ENCODE results near the gene CFAP77.

CFAP77 gene

DNA sequence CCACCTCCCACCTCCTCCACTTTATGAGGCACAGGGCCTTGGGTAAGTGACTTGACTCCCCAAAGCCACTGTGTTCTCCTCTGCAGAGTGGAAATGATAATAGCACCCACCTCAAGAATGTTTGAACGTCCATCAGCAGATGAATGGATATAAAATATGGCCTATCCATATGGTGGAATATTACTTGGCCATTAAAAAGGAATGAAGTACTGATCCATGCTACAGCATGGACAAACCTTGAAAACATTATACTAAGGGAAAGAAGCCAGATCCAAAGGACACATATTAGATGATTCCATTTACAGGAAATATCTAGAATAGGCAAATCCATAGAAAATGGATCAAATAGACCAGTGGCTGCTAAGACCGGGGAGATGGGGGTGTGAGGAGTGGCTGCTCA, 50.2 kb downstream of the CFAP77 start:
- Histone ChIP-seq H3K27me3 (ENCODE audit: insufficient read depth, low read length) (no peaks in the 10 kb centered on the region), H3K79me1 (ENCODE audit: low read length) (no peaks in the 10 kb centered on the region), H3K18ac (ENCODE audit: low read length) (no peak overlapping the region), H3K9me3 (ENCODE audit: insufficient read depth, low read depth, low read length) (peaks cover 3% of the 10 kb centered on the region), H3K9ac (ENCODE audit: low read length) (no peak overlapping the region), H2BK12ac (ENCODE audit: low read length) (no peak overlapping the region), H3K27ac (ENCODE audit: low read depth, low read length) (no peak overlapping the region), H3K4me1 (ENCODE audit: control insufficient read depth in 1 of 2, insufficient read depth in 2 of 2, low read length in 2 of 2) (no peaks in the 10 kb centered on the region), H2BK120ac (ENCODE audit: insufficient read depth, low read length, poor library complexity) (no peak overlapping the region), H3K79me2 (ENCODE audit: control insufficient read depth, insufficient read depth, low read length, poor library complexity) (no peaks in the 10 kb centered on the region), H3K23ac (ENCODE audit: low read length) (no peak overlapping the region), H3K36me3 (ENCODE audit: control insufficient read depth in 1 of 2, insufficient read depth in 2 of 2, low read length in 2 of 2) (no peaks in the 10 kb centered on the region), H3K4me2 (ENCODE audit: low read length) (no peak overlapping the region), H2AFZ (ENCODE audit: insufficient read depth, low read length, poor library complexity) (no peak overlapping the region), H4K8ac (ENCODE audit: low read depth, low read length) (no peak overlapping the region), H3K14ac (ENCODE audit: low read length) (no peak overlapping the region), H3K4me3 (ENCODE audit: low read depth, low read length) (no peak overlapping the region), H2BK5ac (ENCODE audit: low read depth, low read length, poor library complexity) (no peak overlapping the region), H4K91ac (ENCODE audit: low read depth, low read length) (no peak overlapping the region), H3K4ac (ENCODE audit: low read depth, low read length) (no peak overlapping the region), H2AK5ac (ENCODE audit: low read length) (no peak overlapping the region), H4K12ac (ENCODE audit: low read depth, low read length) (no peak overlapping the region)
- no CpG with 5 or more reads among the region's 2 CpGs for WGBS (ENCODE audit: extremely low coverage, insufficient coverage, insufficient read length)
- no peak for DNase-seq

DNA sequence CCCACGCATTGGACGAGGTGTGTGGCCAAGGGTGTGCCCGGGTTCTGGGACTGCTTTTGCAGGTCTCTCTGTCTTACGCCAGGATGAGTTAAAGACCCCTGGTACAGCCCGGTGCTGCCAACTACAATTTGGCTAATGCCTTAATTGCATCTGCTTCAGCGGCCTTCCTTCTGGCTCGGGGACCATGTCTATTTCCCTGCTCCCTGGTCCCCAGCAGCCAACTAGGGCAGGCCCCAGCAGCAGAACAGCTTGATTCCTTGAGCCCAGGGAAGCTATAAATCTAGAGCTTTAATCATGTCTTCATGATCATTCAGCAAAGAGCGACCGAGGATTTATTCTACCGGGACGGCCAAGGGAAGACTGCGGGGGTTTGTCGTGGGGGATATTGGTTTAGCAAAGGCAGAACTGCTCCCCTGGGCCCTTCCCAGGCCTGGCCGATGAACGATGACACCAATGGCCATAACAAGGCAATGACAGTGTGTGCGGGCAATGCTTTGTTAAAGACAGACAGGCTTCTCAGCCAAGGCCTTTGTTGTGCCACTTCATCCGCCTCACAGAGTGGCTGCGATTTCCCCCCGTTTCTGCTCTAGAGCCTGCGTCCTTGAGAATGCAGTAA, 51.4 kb downstream of the CFAP77 start:
- H3K23ac ChIP-seq (ENCODE audit: low read length) = no peak overlapping the region
- no peak overlapping the region for H4K12ac ChIP-seq (ENCODE audit: low read depth, low read length)
- H4K8ac ChIP-seq (ENCODE audit: low read depth, low read length) = no peak overlapping the region
- H3K79me1 ChIP-seq (ENCODE audit: low read length) = no peaks in the 10 kb centered on the region
- no peak overlapping the region for H2BK12ac ChIP-seq (ENCODE audit: low read length)
- no peaks in the 10 kb centered on the region for H3K79me2 ChIP-seq (ENCODE audit: control insufficient read depth, insufficient read depth, low read length, poor library complexity)
- no peaks in the 10 kb centered on the region for H3K4me1 ChIP-seq (ENCODE audit: control insufficient read depth in 1 of 2, insufficient read depth in 2 of 2, low read length in 2 of 2)
- no peak overlapping the region for H3K4me3 ChIP-seq (ENCODE audit: low read depth, low read length)
- no peak overlapping the region for H3K9ac ChIP-seq (ENCODE audit: low read length)
- H3K27me3 ChIP-seq (ENCODE audit: insufficient read depth, low read length) = no peaks in the 10 kb centered on the region
- H2BK5ac ChIP-seq (ENCODE audit: low read depth, low read length, poor library complexity) = no peak overlapping the region
- H2AK5ac ChIP-seq (ENCODE audit: low read length) = no peak overlapping the region
- no peak overlapping the region for H3K18ac ChIP-seq (ENCODE audit: low read length)
- no peak overlapping the region for H3K27ac ChIP-seq (ENCODE audit: low read depth, low read length)
- H2BK120ac ChIP-seq (ENCODE audit: insufficient read depth, low read length, poor library complexity) = no peak overlapping the region
- H3K4ac ChIP-seq (ENCODE audit: low read depth, low read length) = no peak overlapping the region
- H2AFZ ChIP-seq (ENCODE audit: insufficient read depth, low read length, poor library complexity) = no peak overlapping the region
- no peak for DNase-seq
- H4K91ac ChIP-seq (ENCODE audit: low read depth, low read length) = no peak overlapping the region
- H3K36me3 ChIP-seq (ENCODE audit: control insufficient read depth in 1 of 2, insufficient read depth in 2 of 2, low read length in 2 of 2) = no peaks in the 10 kb centered on the region
- H3K4me2 ChIP-seq (ENCODE audit: low read length) = no peak overlapping the region
- no peak overlapping the region for H3K14ac ChIP-seq (ENCODE audit: low read length)
- H3K9me3 ChIP-seq (ENCODE audit: insufficient read depth, low read depth, low read length) = peaks cover 4% of the 10 kb centered on the region
- no CpG with 5 or more reads among the region's 20 CpGs for WGBS (ENCODE audit: extremely low coverage, insufficient coverage, insufficient read length)

DNA sequence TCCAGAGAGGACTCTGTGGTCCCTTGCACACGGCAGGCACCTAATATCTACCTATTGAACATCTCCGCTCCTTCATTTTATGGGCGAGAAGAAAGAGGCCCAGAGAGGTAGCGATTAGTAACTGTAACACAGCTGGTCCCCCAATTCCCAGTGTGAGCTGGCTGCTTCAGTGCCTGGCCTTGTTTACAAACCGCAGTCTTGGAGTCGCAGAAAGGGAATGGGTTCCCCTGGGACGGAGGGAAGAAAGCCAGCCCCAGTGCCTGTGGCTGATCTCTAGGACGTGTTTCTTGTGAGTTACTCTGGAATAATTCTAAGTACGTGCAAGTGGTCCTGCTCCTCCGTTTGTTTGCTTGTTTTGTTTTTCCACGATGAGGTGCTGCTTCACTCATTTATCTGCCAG, 52.0 kb downstream of the CFAP77 start:
- Histone ChIP-seq H2AK5ac (ENCODE audit: low read length) (no peak overlapping the region), H4K12ac (ENCODE audit: low read depth, low read length) (no peak overlapping the region), H3K18ac (ENCODE audit: low read length) (no peak overlapping the region), H2BK5ac (ENCODE audit: low read depth, low read length, poor library complexity) (no peak overlapping the region), H3K4me3 (ENCODE audit: low read depth, low read length) (no peak overlapping the region), H3K79me1 (ENCODE audit: low read length) (no peaks in the 10 kb centered on the region), H3K27me3 (ENCODE audit: insufficient read depth, low read length) (no peaks in the 10 kb centered on the region), H3K23ac (ENCODE audit: low read length) (no peak overlapping the region), H3K14ac (ENCODE audit: low read length) (no peak overlapping the region), H2BK120ac (ENCODE audit: insufficient read depth, low read length, poor library complexity) (no peak overlapping the region), H3K36me3 (ENCODE audit: control insufficient read depth in 1 of 2, insufficient read depth in 2 of 2, low read length in 2 of 2) (no peaks in the 10 kb centered on the region), H3K27ac (ENCODE audit: low read depth, low read length) (no peak overlapping the region), H3K9ac (ENCODE audit: low read length) (no peak overlapping the region), H2BK12ac (ENCODE audit: low read length) (no peak overlapping the region), H3K4ac (ENCODE audit: low read depth, low read length) (no peak overlapping the region), H3K9me3 (ENCODE audit: insufficient read depth, low read depth, low read length) (peaks cover 4% of the 10 kb centered on the region), H3K4me1 (ENCODE audit: control insufficient read depth in 1 of 2, insufficient read depth in 2 of 2, low read length in 2 of 2) (no peaks in the 10 kb centered on the region), H3K4me2 (ENCODE audit: low read length) (no peak overlapping the region), H4K8ac (ENCODE audit: low read depth, low read length) (no peak overlapping the region), H4K91ac (ENCODE audit: low read depth, low read length) (no peak overlapping the region), H2AFZ (ENCODE audit: insufficient read depth, low read length, poor library complexity) (no peak overlapping the region), H3K79me2 (ENCODE audit: control insufficient read depth, insufficient read depth, low read length, poor library complexity) (no peaks in the 10 kb centered on the region)
- WGBS (ENCODE audit: extremely low coverage, insufficient coverage, insufficient read length) = no CpG with 5 or more reads among the region's 11 CpGs
- DNase-seq = no peak

DNA sequence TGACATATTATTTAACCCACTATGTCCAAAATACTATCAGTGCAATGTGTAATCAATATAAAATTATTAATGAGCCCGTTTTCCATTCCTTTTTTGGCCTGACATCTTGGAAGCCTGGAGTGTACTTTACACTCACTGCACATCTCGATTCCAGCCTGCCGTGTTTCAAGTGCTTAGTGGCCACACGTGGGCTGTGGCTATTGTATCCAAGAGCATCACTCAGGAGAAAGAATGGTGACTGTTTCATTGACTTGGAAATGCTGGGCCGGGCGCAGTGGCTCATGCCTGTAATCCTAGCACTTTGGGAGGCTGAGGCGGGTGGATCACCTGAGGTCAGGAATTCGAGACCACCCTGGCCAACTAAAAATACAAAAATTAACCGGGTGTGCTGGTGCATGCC, 54.5 kb downstream of the CFAP77 start:
- no CpG with 5 or more reads among the region's 9 CpGs for WGBS (ENCODE audit: extremely low coverage, insufficient coverage, insufficient read length)

More for the DNA sequence above, 54.5 kb downstream of the CFAP77 start:
- Histone ChIP-seq H3K36me3 (ENCODE audit: control insufficient read depth in 1 of 2, insufficient read depth in 2 of 2, low read length in 2 of 2) (no peaks in the 10 kb centered on the region), H3K27me3 (ENCODE audit: insufficient read depth, low read length) (no peaks in the 10 kb centered on the region), H3K4me2 (ENCODE audit: low read length) (no peak overlapping the region), H3K14ac (ENCODE audit: low read length) (no peak overlapping the region), H2BK120ac (ENCODE audit: insufficient read depth, low read length, poor library complexity) (no peak overlapping the region), H3K27ac (ENCODE audit: low read depth, low read length) (no peak overlapping the region), H3K9me3 (ENCODE audit: insufficient read depth, low read depth, low read length) (peaks cover 4% of the 10 kb centered on the region), H2BK12ac (ENCODE audit: low read length) (no peak overlapping the region), H2AFZ (ENCODE audit: insufficient read depth, low read length, poor library complexity) (no peak overlapping the region), H4K12ac (ENCODE audit: low read depth, low read length) (no peak overlapping the region), H2AK5ac (ENCODE audit: low read length) (no peak overlapping the region), H3K18ac (ENCODE audit: low read length) (no peak overlapping the region), H2BK5ac (ENCODE audit: low read depth, low read length, poor library complexity) (no peak overlapping the region), H3K4me1 (ENCODE audit: control insufficient read depth in 1 of 2, insufficient read depth in 2 of 2, low read length in 2 of 2) (no peaks in the 10 kb centered on the region), H3K79me2 (ENCODE audit: control insufficient read depth, insufficient read depth, low read length, poor library complexity) (no peaks in the 10 kb centered on the region), H3K9ac (ENCODE audit: low read length) (no peak overlapping the region), H3K4me3 (ENCODE audit: low read depth, low read length) (no peak overlapping the region), H3K4ac (ENCODE audit: low read depth, low read length) (no peak overlapping the region), H3K79me1 (ENCODE audit: low read length) (no peaks in the 10 kb centered on the region), H4K8ac (ENCODE audit: low read depth, low read length) (no peak overlapping the region), H4K91ac (ENCODE audit: low read depth, low read length) (no peak overlapping the region), H3K23ac (ENCODE audit: low read length) (no peak overlapping the region)
- DNase-seq = no peak
